CD4-positive, alpha-beta T cell treated with Interleukin-1 beta for 1 hour (primary cell): ENCODE results near the gene NSF.
"Not testable (repeated sequence)": the region's sequence is repeated elsewhere in the genome, so short reads cannot be mapped to it uniquely, and the experiment has no call there.

Experiments
- DNase-seq, 2 donors: peaks; one replicate each; pipeline ENCODE4 v3.0.0-alpha.2; 2020 to 2022

Gene NSF

DNA sequence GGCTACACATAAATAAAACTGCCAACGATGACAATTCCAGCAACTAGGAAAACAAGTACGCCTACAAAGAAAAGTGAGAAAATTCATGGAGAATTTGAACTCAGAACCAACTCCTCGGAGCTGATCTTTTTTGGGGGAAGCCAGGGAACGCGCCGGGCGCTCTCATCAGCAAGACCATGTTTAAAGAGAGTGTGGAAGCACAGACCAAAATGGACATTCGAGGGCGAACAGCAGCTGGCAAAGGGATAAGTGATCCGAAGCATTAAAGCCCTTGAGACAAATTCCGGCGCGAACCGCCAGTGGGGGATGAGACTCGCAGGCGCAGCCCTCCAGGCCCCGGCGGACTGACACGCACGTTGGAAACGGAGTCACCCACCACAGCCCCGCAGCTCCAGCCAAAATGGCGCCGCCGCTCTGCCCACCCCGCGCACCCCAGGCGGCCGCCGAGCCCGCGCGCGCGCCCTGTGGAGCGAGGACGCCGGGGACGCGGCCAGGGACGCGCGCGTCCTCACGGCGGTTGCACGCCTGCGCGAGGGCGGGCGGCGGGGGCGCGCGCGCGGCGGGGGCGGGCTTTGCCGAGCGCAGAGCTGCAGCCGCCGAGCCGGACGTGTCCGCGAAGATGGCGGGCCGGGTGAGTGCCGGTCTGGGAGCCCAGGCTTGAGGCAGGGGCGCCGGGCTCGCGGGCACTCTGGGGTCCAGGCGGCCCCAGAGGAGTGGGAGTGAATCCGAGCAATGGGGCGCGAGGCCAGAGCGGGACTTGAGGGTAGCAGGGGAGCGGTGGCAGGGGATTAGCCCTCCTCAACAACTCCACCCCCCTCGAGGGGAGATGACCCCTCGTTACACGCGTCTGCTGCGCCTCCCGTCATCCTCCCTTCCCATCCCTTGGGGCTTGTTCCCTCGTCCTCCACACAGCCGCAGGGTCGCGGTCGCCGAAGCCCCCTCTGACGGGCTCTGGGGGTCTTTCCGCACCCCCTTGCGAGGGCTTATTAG is at the start of gene NSF:
TSS of gene NSF (plus strand) at position 513 of the 990 bp plus-strand sequence. CDS start at position 620, 107 bp downstream.
- DNase-seq, result not testable (repeated sequence)

DNA sequence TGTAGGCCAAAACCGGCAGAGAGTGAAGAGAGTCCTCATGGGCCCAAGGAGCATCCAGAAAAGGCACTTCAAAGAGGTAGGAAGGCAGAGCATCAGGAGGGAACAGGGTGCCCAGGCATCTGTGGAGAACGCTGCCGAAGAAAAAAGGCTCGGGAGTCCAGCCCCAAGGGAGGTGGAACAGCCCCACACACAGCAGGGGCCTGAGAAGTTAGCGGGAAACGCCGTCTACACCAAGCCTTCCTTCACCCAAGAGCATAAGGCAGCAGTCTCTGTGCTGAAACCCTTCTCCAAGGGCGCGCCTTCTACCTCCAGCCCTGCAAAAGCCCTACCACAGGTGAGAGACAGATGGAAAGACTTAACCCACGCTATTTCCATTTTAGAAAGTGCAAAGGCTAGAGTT is 41.9 kb upstream of the NSF start:
- not testable (repeated sequence) for DNase-seq

DNA sequence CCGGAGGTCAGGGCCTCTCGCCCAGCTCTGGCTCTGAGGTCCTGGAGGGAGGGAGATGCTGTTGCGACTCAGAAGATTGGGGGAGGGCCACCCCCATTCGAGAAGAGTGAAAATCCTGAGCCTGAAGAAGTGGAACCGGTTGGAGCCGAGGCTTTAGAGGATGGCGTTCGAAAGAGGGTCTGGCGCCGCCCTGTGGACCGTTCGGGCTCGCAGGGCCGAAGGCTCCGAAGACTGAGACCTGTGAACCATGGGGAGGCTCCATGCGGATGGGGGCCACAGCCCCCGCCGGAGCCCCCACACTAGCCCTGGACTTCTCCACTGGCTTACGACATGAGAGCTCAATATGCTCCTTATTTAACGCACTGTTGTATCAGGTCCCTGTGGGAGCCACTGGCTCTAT is 31.3 kb upstream of the NSF start:
- DNase-seq, result not testable (repeated sequence)

DNA sequence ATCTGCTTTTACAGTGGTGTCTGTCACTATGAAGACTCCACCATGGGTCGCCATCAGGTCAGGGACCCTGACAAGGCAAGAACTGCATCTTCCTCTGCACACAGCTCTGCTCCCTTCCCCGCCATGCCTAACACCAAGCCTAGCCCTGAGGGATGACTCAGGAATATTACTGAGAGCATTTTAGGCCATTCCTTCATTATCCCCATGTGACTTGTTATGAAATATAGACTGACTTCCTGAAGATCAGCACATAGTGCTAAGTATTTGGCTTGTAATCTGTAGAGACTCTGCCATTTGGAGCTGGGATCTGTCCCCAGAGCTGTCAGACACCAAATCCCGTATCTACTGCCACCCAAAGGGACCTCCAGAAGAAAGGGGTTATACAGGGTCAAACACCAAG is 30.4 kb upstream of the NSF start:
- not testable (repeated sequence) for DNase-seq

DNA sequence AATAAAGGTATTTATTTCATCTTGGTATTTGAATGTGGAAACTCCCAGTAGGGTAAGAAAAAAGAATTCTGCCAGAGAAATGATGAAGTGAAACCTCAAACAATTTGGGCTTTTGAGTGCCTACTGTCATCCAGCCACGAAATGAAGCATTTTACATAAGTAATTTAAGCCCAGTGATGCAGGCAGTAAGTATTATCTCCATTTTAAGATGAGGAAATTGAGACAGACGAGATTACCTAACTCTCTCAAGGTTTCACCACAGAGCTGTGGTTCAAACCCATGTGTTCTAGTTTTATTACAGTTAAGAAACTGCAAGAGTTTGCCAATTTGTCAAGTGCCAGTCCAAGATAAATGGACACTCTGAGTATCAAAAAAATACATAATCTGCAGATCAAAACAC is 24.2 kb upstream of the NSF start:
- DNase-seq, result not testable (repeated sequence)

DNA sequence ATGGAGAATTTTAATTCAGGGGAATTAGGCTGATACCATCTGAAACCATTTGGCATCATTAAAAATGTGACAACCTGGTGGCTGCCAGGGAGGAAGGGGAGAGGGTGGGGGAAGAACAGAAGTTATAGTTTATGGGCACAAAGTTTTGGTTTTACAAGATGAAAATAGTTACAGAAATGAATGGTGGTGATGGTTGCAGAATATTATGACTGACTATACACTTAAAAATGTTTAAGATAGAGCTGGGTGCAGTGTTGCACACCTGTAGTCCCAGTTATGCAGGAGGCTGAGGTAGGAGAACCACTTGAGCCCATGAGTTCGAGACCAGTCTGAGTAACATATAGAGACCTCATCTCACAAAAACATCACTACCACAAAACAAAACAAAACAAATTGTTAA is 23.5 kb upstream of the NSF start:
- not testable (repeated sequence) for DNase-seq

DNA sequence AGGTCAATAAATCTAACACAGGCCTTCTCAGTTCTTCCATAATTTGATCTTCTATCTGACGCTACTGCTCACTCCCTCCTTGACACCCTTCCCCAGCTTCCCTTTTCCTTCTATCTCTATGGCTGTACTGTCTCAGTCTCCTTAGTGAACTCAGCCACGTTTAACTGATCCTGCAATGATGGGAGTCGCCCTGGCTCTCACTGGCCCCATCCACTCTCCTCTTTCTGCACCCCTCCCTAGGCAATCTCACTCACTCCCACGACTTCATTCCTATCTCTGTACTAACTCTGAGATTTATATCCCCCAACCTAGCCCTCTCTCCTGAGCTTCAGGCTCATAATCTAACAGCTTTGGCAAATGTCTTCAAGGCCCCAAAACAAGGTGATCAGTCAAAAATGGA is 18.7 kb upstream of the NSF start:
- not testable (repeated sequence) for DNase-seq

DNA sequence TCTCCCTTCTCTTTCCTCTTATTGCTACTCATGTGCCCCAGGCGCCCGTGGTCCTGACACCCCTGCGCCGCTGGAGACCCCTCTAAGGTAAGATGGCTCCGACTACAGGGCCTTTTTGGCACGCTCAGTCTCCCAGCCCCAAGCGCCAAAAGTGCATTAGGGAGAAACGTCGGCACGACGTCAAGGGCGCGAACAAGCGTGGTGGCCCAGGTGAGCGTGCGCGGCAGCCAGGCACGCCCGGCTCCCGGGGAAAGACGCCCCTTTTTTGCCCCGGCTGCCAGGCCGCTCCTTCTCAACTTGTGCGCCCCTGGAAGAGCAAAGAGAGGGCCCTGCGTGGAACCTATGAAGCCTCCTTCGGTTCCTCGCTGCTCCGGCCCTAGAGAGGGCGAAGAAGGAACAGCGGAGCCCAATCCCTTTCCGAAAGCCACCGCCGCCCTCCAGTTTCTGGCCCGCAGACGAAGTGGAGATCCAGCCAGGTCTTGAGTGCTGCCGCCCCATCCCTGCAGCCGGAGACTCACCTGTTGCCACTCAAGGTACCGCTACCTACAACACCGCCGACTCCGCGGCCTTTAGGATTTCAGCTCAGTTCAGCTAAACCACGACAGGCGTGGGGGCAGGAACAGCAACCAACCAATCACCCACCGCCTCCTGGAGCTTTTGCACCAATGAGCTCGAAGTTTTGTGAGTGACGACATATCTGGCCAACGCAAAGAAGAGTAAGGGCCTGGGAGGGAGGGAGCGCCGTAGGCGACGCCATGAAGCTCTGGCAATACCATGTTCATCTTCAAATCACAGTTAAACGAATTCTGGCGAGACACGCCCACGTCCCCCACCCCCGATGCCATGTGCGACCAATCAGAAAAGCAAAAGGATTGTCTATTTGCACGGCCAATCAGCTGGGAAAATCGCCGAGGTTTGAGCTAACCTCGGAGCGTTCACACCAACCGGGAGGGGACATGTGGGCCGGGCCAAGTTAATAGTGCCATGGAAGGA is 11.1 kb upstream of the NSF start, which contains the start of gene ARL17A:
TSS of gene ARL17A (minus strand) at position 609 of the 993 bp plus-strand sequence. CDS start 3,369 bp downstream, outside the sequence.
- peak; percentile 93 to 95 for DNase-seq

DNA sequence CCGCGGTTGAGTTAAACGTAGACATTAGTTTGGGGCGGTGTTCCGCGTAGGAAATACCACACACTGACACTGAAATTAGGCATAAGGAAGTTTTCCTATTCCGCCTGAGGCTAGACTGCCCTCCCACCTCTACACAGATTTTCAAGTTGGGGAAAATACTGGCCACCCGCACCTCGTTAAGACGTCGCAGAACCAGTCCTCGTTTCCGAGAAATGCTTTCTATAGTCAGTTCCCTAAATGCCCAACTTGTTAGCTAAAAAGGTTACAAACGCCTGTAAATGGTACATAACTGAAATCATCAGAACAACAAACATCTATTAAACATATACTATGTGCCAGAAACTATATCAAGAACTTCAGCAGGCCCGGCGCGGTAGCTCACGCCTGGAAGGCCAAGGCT is 10.4 kb upstream of the NSF start:
- not testable (repeated sequence) for DNase-seq

DNA sequence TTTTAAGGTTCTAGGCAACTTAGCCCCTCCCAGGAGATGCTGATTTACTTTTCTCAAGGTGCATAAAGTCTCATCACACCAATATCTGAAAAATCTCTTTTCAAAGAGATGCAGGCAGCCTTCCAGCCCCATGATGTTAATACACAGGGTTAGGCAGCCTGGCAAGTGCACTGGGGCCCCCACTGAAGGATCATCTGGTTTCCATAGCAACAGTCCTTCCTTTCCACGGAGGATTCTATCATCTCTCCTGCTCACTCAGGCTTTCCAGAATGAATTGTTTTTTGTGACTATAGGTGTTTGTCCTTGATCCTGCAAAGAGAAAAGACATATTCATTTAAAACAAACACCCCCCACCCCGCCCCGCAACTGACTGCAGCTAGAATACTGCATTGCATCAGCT is 5.0 kb upstream of the NSF start:
- not testable (repeated sequence) for DNase-seq

DNA sequence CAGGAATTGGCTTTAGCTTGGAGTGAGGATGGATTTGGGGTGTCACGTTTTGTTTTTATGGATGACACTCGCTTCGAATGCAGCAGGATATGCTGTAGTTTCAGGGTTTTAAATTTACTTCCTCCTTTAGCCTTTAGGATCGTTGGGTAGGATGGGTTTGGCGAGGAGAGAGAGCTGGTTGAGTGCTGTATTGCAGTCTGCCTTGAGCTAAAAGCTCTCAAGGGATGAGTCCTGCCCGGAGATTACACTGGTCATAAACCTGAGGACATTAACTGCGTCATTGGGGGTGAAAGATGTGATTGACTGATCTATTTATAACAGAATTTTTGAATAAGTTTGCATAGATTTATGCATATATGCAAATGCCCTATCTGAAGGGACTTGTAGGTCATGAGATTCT is 863 bp downstream of the NSF start:
- DNase-seq, result not testable (repeated sequence)

DNA sequence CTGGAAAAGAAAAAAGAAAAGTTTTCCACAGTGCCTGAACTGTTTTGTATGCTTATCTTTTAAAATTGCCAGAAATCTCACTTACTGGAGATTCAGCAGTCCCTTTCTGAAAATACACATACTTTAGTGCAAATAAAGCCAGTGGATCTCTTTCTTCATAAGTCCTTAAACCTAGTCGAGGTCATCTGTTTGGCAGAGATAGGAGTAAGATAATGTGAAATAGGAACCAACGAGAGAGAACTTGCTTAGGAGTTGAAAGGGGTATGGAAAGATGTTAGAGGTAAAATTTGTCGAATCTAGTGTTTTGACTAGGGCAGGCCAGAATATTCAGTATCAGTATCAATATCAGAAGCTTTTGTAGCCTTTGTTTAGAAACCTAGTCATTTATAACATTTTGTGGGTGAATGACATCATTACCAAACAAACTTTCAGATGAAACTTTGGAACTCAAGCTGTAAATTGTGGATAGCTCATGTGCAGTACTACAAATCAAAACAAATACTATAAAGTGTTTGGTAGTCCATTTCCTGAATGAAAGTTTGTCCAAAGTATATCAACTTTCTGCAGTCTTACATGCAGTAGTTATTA is 8.0 kb downstream of the NSF start:
- not testable (repeated sequence) for DNase-seq

DNA sequence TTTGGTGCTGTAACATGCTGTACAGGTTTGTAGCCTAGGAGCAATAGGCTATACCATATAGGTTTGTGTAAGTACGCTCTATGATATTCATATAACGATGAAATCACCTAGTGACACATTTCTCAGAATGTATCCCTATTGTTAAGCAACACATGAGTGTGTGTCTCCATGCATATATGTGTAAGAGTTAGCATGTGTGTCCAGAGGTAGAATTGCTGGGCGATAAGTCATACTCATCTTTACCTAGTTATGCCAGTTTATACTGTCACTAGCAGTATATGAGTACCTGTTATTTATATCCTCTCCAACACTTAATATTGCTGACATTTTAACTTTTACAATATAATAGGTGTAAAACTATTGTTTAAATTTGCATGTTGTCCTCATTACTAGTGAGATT is 10.3 kb downstream of the NSF start:
- DNase-seq, result not testable (repeated sequence)

DNA sequence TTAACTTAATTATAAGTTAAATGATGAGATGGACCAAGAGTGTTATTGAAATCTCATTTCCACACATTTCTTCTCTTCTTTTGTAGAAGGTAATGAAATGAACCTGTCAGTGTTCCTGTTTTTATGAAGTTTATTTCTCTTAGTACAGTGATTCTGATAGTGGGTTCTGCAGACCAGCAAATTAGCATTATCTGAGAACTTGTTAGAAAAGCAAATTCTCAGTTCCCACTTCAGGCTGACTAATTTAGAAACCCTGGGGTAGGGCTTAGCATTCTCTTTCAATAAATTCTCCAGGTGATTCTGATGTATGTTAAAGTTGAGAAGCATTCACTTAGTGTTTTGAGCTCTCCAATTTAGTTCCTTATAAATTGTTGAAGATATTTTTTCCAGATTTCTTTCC is 12.7 kb downstream of the NSF start:
- DNase-seq, result not testable (repeated sequence)

DNA sequence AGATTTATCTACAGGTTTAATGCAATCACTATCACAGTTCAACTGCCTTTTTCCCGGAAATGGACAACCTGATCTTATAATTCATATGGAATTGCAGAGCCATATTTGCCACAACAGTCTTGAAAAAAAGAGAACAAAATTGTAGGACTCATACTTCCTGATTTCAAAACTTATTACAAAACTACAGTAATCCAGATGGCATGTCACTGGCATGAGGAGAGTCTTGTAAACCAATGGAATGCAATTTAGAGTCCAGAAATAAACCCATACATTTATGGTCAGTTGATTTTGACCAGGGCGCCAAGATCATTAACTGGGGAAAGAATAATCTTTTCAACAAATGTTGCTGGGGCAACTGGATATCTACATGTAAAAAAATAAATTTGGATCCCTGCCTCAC is 20.8 kb downstream of the NSF start:
- not testable (repeated sequence) for DNase-seq

DNA sequence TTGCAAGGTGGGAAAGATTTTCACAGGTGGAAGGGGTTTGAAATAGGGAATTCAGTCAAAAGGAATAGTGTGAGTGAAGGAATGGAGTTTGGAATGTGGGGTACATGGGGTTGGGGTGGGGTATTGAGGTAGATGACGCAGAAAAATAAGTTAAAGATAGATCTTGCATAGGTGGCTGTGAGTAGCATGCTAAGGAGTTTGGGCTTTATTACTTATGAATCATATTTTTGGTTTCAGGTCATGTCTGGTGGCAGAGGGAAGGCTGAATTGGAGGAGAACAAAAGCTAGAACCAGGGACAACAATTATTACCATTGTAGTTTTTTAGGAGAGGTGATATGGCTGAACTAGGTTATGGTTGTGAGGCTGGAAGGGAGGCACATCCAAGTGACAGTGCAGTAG is 23.4 kb downstream of the NSF start:
- not testable (repeated sequence) for DNase-seq

DNA sequence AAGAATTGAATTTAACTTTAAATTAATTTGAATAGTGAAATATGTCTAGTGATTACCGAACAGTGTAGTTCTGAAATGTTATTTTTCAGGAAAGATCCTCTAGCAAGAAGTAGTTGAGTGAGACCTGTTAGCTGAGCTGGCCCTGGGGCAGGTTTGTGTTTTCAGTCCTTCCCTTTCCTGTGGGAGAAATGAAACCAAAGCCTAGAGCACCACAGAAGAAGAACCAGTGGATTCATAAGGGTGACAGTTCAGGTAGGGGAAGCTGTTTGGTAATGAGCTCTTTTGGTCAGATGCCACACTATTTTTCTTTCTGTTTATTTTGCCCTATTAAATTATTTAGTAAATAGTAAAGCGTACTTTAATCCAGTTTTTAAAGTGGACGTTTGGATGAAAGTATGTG is 26.7 kb downstream of the NSF start:
- DNase-seq, result not testable (repeated sequence)

DNA sequence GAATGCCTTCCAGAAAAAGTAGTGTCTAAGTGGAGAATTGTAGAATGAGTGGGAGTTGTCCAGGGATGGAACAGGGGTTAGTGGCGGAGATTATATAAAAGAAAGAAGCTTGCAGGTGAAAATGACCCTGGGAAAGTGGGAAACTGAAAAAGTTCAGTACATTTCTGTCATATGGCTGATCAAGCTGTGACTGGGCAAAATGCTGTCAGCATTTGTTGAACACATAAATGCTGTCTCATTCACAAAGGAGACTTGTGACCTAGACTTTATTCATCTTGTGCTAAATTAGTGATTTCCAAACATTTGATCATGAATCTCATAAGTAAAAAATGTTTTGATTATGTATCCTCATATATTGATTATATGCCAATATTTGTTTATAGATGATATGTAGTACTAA is 28.5 kb downstream of the NSF start:
- DNase-seq, result not testable (repeated sequence)

DNA sequence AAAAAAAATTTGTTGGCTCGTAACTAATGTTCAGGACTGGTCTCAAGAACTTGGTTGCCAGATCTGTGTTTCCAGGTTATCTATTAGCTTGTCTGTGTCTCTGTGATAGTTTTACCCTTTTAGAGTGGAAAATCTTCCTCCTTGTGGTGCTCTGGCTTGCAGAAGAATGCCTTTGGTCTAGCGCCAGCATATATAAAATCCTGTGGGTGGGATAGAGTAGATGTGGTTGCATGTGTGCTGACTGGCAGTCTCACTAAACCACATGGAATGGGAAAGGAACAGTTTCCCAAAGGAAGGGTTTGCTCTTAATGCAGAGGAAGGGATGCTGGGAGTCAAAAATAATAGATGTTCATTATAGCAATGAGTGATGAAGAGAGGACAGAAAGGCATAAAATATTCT is 33.3 kb downstream of the NSF start:
- not testable (repeated sequence) for DNase-seq

DNA sequence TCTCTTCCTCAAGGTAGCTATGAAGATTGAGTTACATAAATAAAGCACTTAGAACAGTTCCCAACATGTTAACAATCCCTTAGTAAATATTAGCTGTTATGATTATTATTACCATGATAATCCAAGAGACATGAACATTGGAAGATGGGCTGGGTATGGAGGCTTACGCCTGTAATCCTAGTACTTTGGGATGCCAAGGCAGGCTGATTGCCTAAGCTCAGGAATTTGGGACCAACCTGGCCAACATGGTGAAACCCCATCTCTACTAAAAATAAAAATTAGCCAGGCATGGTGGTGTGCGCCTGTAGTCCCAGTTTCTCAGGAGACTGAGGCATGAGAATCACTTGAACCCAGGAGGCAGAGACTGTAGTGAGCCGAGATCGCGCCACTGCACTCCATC is 34.3 kb downstream of the NSF start:
- DNase-seq, result not testable (repeated sequence)

DNA sequence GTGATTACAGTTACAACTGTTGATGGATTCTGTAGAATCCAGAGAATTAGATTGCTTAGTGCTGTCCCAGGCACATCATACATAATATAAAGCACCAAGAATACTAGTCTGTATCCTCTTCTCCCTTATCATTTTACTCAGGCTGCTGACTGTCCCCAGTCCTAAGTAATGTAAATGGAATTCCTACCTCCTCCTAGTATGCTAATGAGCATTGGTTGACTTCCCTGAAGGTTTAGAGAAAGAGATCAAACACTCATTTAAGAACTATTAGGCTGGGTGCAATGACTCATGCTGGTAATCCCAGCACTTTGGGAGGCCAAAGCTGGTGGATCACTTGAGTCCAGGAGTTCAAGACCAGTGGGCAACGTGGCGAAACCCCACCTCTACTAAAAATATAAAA is 37.0 kb downstream of the NSF start:
- DNase-seq, result not testable (repeated sequence)

DNA sequence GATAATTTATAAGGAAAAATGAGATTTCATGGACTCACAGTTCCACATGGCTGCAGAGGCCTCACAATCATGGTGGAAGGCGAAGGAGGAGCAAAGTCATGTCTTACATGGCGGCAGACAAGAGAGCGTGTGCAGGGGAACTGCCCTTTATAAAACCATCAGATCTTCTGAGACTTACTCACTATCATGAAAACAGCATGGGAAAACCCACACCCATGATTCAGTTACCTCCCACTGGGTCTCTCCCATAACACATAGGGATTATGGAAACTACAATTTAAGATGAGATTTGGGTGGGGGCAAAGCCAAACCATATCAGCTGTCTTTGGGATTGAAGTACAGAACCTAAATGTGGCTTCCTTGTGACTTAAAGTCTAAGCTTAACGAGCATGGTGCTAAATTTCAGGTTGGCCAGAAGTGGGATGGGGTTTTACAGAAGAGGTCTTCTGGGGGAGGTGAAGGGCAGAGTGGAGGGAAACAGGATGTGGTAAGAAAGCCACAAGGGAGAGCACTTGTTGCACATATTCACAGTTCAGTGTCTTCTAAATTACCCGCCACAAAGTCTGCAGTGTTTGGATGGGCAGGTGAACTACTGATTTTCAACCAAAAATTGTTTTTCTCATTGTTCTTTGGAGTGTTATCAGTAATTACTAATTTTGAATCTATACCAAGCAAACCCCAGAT is 38.4 kb downstream of the NSF start:
- DNase-seq, result not testable (repeated sequence)
